Astrocyte of the cerebellum (primary cell): ENCODE results near the gene MGAT4A.

Experiments used
- DNase-seq: peaks from one replicate; pipeline ENCODE4 v3.0.0-alpha.2; 2011; ENCODE audit warnings: low read depth
- H3K4me3 ChIP-seq: 2 replicates; pipeline ENCODE4 v1.5.1; 2011; ENCODE audit warnings: mild to moderate bottlenecking, low read depth, low read length, moderate library complexity
- CTCF ChIP-seq: IDR thresholded peaks from 2 replicates; pipeline ENCODE4 v1.5.1; 2012; ENCODE audit warnings: low read length, low read depth, moderate library complexity, mild to moderate bottlenecking; ENCODE audit errors: missing control alignments
- in situ Hi-C: cut with HindIII; loops from 2 replicates; pipeline ENCODE4 v1.10.0; 2017; ENCODE audit warnings: low sequenced_read_pairs

The MGAT4A gene

DNA sequence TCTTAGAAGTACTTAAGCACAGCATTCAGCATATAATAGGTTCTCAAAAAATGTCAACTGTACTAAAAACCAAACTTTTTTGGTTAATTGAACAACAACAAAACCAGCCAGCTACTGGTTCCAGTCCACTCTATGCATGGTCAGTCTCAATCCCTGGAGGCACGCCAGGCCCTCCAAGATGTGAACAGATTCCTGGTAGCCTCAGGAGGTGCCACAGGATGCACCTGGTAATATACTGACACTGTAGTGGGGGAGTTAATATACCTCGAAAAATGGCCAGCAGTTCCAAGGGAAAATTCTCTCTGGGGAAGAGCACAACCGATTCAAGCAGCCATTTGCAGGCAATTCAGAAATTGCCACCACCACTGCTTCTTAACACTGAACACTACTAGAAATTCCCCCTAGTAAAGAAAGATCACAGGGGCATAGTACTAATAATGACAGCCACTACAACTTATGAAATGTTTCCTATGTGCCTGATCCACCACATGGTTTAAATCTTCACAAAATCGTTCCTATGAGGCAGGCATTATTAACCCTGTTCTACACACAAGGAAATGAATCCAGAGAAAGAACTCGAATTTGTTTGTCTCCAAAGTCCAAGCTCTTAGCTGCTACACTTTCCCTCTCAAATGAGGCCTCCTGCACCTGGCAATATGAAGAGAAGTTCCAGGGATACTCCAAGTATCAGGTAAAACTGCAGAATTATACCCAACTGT is 3.4 kb downstream of the MGAT4A start:
- TF ChIP-seq CTCF, result no peak

GRCh38 chr2:98726735-98727368 is 4.1 kb downstream of the MGAT4A start:
- no peak overlapping the region for H3K4me3 ChIP-seq
- TF ChIP-seq CTCF, result no peak
- in situ Hi-C loops, result no loop called here
- no peak for DNase-seq

More for the DNA sequence above, 3.4 kb downstream of the MGAT4A start:
- in situ Hi-C loops, result no loop called here
- DNase-seq, result no peak
- H3K4me3 ChIP-seq, result no peak overlapping the region

- in situ Hi-C loops, result no loop called here
- H3K4me3 ChIP-seq, result no peak overlapping the region
- no peak for DNase-seq
- TF ChIP-seq CTCF, result no peak
Observed at GRCh38 chr2:98726205-98726604, 4.7 kb downstream of the MGAT4A start.

GRCh38 chr2:98720286-98720685 is 10.6 kb downstream of the MGAT4A start:
- no peak for DNase-seq
- in situ Hi-C loops, result no loop called here
- H3K4me3 ChIP-seq, result no peak overlapping the region
- no peak for TF ChIP-seq CTCF

GRCh38 chr2:98717621-98718020 is 13.3 kb downstream of the MGAT4A start:
- no peak overlapping the region for H3K4me3 ChIP-seq
- in situ Hi-C loops, result no loop called here
- TF ChIP-seq CTCF, result no peak
- DNase-seq, result no peak

DNA sequence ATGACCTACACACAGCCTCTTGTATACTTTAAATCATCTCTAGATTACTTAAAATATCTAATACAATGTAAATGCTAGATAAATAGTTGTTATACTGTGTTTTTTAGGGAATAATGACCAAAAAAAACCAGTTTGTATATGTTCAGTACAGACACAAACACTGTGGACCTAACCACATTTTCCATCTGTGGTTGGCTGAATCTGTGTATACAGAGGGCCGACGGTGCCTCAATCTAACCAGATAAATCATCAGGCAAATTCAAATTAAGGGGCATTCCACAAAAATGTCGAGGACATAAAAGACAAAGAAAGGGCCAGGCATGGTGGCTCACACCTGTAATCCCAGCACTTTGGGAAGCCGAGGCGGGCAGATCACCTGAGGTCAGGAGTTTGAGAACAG is 14.1 kb downstream of the MGAT4A start:
- no peak for TF ChIP-seq CTCF
- no peak overlapping the region for H3K4me3 ChIP-seq
- in situ Hi-C loops, result no loop called here
- DNase-seq, result no peak
